Measurements from ENCODE around the gene MAPK7. TPM values are rescaled to one million over a fixed set of nuclear protein-coding genes. Genes with fewer than 3 reads are reported as not detected.
"Not testable (repeated sequence)": the region's sequence is repeated elsewhere in the genome, so short reads cannot be mapped to it uniquely, and the experiment has no call there.

Gene MAPK7
- total RNA-seq, 8 experiments from 2014 or later, result 9.8 to 20.1 (median 13.4) TPM

DNA sequence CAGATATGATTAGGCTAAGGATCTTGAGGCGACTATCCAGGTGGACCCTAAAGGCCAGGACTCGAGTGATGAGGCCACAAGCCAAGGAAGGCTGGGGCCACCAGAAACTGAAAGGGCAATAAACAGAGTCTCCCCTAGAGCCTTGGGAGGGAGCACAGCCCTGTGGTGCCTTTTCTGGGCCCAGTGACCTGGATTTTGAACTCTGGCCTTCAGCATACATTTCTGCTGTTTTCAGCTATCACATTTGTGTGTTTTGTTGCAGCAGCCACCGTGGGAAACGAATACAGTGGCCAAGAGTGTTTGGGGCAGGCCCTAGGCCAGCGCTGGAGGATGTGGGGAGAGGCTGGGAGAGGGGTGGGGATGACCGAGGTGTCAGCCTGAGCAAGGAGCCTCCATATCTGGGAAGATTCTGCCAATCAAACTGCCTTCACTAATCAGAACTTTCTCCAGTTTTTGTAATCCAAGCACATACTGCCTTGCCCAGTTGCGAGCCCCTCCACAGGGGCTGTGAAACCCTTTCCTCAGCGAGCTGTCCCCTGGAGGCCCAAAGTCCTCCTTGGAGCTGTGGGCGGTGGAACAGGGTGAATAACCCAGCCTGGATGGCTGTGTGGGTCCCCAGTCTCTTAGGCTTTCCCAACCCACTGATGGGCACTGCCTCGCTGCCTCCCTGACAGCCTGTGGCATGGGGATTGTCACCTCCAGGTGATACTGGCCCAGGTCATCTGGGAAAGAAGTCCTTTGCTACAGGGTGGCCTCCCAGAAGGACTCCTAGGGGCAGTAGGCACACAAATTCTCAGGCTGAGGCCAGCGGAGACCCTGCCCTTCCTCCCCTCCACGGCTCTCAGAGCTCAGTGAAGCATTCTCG, 32.6 kb upstream of the MAPK7 start:
- peak overlapping the region; percentile 69 to 85 for H3K27ac ChIP-seq
- ATAC-seq (replicated peaks in 6 of 8), result no peak
- WGBS, 10 experiments, result 75 to 100% (median 95%) methylated on average over 1 to 7 of the region's 13 CpGs; no CpG with 5 or more reads in 1 of the 10 experiments
- H3K4me3 ChIP-seq, result no peak overlapping the region
- in situ Hi-C loops (cut with MboI; ENCODE audit: low pct_unique_long_range_greater_than_20kb in 2 of 9, low sequenced_read_pairs in 9 of 9, unreplicated experiment in 9 of 9), result no loop called here
- H3K4me1 ChIP-seq (replicated peaks in 1 of 2), result peaks cover 26 to 29% of the 10 kb centered on the region in 2 donors

DNA sequence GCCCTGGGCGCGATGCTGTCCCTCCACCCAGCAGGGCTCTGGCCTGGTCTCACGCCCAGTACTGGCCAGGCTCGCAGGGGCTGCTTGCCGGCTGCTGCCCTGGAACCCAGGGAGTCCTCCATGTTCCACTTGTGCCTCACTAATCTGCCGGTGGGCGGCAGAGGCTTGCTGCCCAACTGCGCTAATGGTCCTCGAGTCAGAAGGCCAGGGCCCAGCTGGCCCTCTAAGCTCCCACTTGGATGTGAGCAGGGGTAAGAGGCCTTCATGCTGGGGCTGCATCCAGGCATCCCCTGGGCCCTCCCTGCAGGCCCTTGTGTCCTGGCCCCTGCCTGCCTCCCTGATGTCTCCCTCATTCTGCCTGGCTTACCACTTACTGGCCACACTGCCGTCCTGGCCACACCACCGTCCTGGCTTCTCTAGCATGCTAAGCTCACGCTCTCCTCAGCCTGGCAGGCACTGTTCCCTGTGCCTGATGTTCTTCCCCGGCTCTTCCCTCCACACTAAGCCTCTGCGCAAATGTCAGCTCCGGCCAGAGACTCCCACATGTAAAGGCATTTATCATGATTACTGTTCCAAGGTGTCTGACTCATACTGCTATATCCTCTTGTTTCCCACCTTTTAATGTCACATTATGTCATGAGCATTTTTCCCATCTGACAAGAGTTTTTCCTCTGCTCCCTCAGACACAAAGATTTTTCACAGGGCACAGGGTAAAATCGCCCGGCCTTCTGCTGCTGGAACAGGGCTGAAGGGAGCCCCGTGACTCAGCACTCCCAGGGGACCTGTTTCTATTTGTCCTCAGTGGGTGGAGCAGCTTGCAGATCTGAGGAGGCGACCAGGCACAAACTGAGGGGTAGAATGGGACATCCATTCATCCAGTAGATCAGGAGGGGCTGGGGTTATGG, 31.7 kb upstream of the MAPK7 start:
- peak; percentile 56 to 93 (median 90) for ATAC-seq (replicated peaks in 6 of 8)
- H3K27ac ChIP-seq, result peak overlapping the region; percentile 69 to 85
- 3 to 83% (median 47%) methylated on average over 2 to 10 of the region's 19 CpGs; no CpG with 5 or more reads in 3 of the 10 experiments for WGBS, 10 experiments
- no peak overlapping the region for H3K4me3 ChIP-seq
- peaks cover 26 to 29% of the 10 kb centered on the region in 2 donors for H3K4me1 ChIP-seq (replicated peaks in 1 of 2)
- in situ Hi-C loops (cut with MboI; ENCODE audit: low pct_unique_long_range_greater_than_20kb in 2 of 9, low sequenced_read_pairs in 9 of 9, unreplicated experiment in 9 of 9), result no loop called here

DNA sequence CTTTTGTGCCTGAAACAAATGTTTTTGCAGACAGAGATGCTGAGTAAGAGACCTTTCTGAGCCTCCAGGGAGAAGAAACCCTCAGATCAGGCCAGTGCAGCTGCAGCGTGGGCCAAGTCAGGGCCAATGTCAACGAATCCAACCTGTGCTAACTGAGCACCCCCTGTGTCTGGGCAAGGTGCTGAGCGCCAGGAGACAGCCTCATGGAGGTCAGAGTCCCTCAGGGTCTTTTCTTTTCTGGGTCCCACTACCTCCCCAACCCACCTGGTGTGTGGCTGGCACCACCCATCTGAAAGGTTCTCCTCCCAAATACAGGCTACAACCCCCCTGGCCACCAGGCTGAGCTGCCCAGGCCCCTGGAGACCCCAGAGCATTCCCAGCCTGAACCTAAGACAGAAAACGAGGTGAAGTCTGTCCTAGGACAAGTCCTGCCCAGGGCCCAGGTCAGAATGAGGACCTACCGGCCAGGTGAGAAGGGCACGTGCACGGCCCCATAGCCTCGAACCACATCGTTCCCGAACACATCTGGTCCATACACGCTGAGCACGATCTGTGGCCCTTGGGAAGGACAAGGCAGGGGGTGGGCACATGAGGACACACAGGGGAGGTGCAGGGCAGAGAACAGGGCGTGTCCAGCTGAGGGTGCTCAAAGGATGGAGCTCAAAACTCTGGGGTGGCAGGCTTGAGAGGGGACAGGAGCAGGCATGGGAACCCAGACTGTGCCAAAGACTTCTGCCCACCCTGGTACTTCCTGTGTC, 30.8 kb upstream of the MAPK7 start:
- peak in 7 of 8 experiments; percentile 4 to 28 (median 14) for ATAC-seq (replicated peaks in 6 of 8)
- 80 to 100% (median 95%) methylated on average over 1 to 6 of the region's 13 CpGs; no CpG with 5 or more reads in 6 of the 10 experiments for WGBS, 10 experiments
- Histone ChIP-seq H3K4me3 (no peak overlapping the region), H3K4me1 (replicated peaks in 1 of 2) (peaks cover 26 to 29% of the 10 kb centered on the region in 2 donors), H3K27ac (peak overlapping the region; percentile 69 to 85)
- in situ Hi-C loops (cut with MboI; ENCODE audit: low pct_unique_long_range_greater_than_20kb in 2 of 9, low sequenced_read_pairs in 9 of 9, unreplicated experiment in 9 of 9), result no loop called here

DNA sequence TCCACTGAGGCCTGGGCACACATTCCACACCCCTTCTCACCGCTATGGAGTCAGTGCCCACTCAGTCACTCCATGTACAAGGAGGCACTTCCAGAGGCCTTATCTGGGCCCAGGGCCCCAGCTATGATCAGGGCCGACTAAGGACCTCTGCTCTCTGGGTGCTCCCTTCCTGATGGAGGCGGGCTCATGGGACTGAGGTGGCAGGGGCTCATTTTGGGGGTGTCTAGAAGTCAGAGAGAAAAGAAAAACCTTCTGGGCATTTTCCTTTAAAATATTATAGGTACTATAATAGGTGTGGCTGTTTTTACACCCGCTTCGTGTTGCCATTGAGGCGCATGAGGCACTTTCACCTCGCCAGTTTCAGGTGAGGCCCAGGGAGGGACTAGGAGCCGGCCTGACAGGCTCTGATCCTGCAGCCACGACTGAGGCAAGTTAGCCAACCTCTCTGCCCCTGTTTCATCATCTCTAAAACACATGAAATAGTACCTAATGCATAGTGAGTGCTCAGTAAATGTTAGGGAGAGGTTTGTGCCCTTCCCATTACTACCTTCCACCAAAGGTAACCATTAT, 30.1 kb upstream of the MAPK7 start:
- Histone ChIP-seq H3K4me1 (replicated peaks in 1 of 2) (peaks cover 26 to 29% of the 10 kb centered on the region in 2 donors), H3K4me3 (no peak overlapping the region), H3K27ac (no peak overlapping the region)
- no peak for ATAC-seq (replicated peaks in 6 of 8)
- in situ Hi-C loops (cut with MboI; ENCODE audit: low pct_unique_long_range_greater_than_20kb in 2 of 9, low sequenced_read_pairs in 9 of 9, unreplicated experiment in 9 of 9), result no loop called here
- 85 to 100% (median 95%) methylated on average over 1 to 5 of the region's 9 CpGs; no CpG with 5 or more reads in 3 of the 10 experiments for WGBS, 10 experiments

DNA sequence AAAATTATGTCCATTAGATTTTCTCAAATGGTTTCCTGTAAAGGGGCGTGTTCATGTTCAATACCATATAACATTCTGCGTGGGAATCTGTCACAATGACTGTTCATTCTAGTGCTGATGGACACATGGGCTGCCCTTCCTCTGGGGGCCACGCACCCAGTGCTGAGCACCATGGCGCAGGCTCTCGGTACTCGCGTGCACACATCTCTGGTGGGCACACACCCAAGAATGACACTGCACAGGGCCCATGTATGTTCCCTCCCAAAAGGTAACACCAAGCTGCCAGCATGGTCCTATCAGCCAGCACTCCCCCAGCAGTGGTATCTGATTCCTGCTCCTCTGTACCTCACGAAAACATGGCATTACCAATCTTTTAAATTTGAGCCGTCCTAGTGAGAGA, 29.5 kb upstream of the MAPK7 start:
- in situ Hi-C loops (cut with MboI; ENCODE audit: low pct_unique_long_range_greater_than_20kb in 2 of 9, low sequenced_read_pairs in 9 of 9, unreplicated experiment in 9 of 9), result no loop called here
- WGBS, 10 experiments, result 79 to 100% (median 92%) methylated on average over 1 to 8 of the region's 9 CpGs; no CpG with 5 or more reads in 1 of the 10 experiments
- Histone ChIP-seq H3K4me1 (replicated peaks in 1 of 2) (peaks cover 26 to 29% of the 10 kb centered on the region in 2 donors), H3K4me3 (no peak overlapping the region), H3K27ac (no peak overlapping the region)
- ATAC-seq (replicated peaks in 6 of 8), result no peak

DNA sequence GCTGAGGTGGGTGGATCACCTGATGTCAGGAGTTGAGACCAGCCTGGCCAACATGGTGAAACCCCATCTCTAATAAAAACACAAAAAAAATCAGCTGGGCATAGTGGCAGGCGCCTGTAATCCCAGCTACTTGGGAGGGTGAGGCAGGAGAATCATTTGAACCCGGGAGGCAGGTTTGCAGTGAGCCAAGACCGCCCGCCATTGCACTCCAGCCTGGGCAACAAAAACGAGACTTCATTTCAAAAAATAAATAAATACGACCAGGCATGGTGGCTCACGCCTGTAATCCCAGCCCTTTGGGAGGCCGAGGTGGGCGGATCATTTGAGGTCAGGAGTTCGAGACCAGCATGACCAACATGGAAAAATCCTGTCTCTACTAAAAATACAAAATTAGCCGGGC, 24.9 kb upstream of the MAPK7 start:
- ATAC-seq (replicated peaks in 6 of 8), result not testable (repeated sequence)
- in situ Hi-C loops (cut with MboI; ENCODE audit: low pct_unique_long_range_greater_than_20kb in 2 of 9, low sequenced_read_pairs in 9 of 9, unreplicated experiment in 9 of 9), result loop anchor here in 8 of 9 experiments (25.0 kb wide), 2 partner anchors 109 to 409 kb away; no protein-coding TSS in a partner anchor

DNA sequence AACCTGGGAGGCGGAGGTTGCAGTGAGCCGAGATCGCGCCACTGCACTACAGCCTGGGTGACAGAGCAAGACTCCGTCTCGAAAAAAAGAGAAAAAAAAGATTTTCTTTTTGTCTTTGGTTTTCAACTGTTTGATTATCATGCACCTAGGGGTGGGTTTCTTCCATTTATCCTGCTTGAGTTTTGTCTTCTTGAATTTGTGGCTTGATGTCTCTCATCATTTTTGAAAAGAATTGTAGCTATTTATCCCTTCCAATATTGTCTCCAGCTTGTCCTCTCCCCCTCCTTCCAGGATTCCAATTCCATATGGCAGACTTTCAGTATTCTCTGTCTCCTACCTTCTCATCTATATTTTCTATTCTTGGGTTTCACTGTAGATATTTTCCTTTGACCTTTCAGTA, 23.6 kb upstream of the MAPK7 start:
- H3K27ac ChIP-seq, result no peak overlapping the region
- WGBS, 10 experiments, result 50 to 100% (median 75%) methylated on average over 1 to 6 of the region's 6 CpGs; no CpG with 5 or more reads in 3 of the 10 experiments
- ATAC-seq (replicated peaks in 6 of 8), result no peak
- H3K4me1 ChIP-seq (replicated peaks in 1 of 2), result no peaks in the 10 kb centered on the region
- in situ Hi-C loops (cut with MboI; ENCODE audit: low pct_unique_long_range_greater_than_20kb in 2 of 9, low sequenced_read_pairs in 9 of 9, unreplicated experiment in 9 of 9), result loop anchor here in 8 of 9 experiments (25.0 kb wide), 2 partner anchors 108 to 408 kb away; no protein-coding TSS in a partner anchor
- no peak overlapping the region for H3K4me3 ChIP-seq

More for the DNA sequence above, 24.9 kb upstream of the MAPK7 start:
- whole genome bisulfite sequencing, 10 experiments, result 70 to 98% (median 88%) methylated on average over 2 to 9 of the region's 11 CpGs; no CpG with 5 or more reads in 2 of the 10 experiments
- not testable (repeated sequence) for H3K4me3 ChIP-seq; H3K27ac ChIP-seq; H3K4me1 ChIP-seq (replicated peaks in 1 of 2)

DNA sequence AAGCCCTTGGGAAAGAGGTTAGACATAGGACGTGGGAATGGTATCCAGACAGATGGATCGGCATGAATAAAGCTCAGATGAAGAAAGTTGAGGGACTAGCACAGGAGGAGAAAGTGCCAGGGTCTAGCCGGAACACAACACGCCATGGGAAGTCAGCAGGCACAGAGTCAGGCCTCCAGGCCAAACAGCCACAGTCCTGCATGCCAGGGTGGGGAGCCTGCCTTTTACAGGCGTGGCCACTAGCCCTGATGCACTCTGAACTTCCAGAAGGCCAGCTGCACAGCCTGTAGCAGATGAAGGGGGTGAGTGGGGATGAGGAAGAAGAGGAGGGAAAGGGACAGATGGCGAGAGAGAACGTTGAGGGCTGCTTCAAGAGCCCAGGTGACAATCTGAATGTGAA, 20.9 kb upstream of the MAPK7 start:
- H3K4me3 ChIP-seq, result no peak overlapping the region
- in situ Hi-C loops (cut with MboI; ENCODE audit: low pct_unique_long_range_greater_than_20kb in 2 of 9, low sequenced_read_pairs in 9 of 9, unreplicated experiment in 9 of 9), result loop anchor here in 8 of 9 experiments (25.0 kb wide), 2 partner anchors 105 to 405 kb away; no protein-coding TSS in a partner anchor
- peak in 1 of 8 experiments; percentile 15 for ATAC-seq (replicated peaks in 6 of 8)
- peaks cover 4 to 11% of the 10 kb centered on the region in 2 donors for H3K4me1 ChIP-seq (replicated peaks in 1 of 2)
- no peak overlapping the region for H3K27ac ChIP-seq
- 90 to 100% (median 96%) methylated on average over 1 to 5 of the region's 7 CpGs; no CpG with 5 or more reads in 2 of the 10 experiments for WGBS, 10 experiments

DNA sequence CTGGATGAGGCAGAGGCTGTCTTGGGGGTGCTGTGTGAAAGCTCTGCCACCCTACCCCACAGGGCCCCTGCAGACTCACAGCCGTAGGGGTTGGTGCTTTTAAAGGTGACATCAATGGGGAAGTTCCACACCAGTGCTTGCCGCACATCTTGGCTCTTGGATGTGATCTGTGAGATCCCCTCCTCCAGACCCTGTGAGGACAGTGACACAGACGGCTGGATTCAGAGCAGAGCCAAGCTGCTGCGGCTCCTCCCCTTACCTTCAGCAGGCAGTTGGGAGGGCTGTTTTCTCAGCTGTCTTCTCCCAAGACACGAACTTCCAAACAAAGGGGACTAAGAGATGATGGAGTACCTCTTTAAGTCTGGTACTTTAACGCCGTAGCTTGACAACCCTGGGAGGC, 20.5 kb upstream of the MAPK7 start:
- Histone ChIP-seq H3K27ac (no peak overlapping the region), H3K4me3 (no peak overlapping the region), H3K4me1 (replicated peaks in 1 of 2) (peaks cover 4 to 11% of the 10 kb centered on the region in 2 donors)
- 55 to 100% (median 75%) methylated on average over 2 to 3 of the region's 7 CpGs; no CpG with 5 or more reads in 6 of the 10 experiments for WGBS, 10 experiments
- ATAC-seq (replicated peaks in 6 of 8), result no peak
- in situ Hi-C loops (cut with MboI; ENCODE audit: low pct_unique_long_range_greater_than_20kb in 2 of 9, low sequenced_read_pairs in 9 of 9, unreplicated experiment in 9 of 9), result loop anchor here in 8 of 9 experiments (25.0 kb wide), 2 partner anchors 105 to 405 kb away; no protein-coding TSS in a partner anchor

DNA sequence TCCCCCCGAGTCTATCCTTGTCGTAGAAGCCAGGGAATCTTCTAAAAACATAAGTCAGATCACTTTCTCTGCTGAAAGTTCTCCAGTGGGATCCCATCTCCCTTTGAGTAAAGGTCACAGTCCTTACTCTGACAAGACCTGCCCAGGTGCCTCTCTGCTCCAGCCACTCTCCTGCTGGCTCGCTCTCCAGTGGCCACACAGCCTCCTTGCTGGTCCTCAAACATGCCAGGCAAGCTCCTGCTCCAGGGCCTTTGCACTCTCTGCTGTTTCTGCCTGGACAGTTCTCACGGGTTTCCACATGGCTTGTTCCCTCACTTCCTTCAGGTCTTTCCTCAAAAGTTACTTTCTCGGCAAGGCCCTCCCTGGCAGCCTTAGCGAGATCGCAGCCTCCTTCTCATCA, 19.1 kb upstream of the MAPK7 start:
- in situ Hi-C loops (cut with MboI; ENCODE audit: low pct_unique_long_range_greater_than_20kb in 2 of 9, low sequenced_read_pairs in 9 of 9, unreplicated experiment in 9 of 9), result loop anchor here in 8 of 9 experiments (25.0 kb wide), 2 partner anchors 103 to 403 kb away; no protein-coding TSS in a partner anchor
- no peak overlapping the region for H3K4me3 ChIP-seq
- H3K27ac ChIP-seq, result no peak overlapping the region
- peaks cover 9 to 11% of the 10 kb centered on the region in 2 donors for H3K4me1 ChIP-seq (replicated peaks in 1 of 2)
- no peak for ATAC-seq (replicated peaks in 6 of 8)
- WGBS, 10 experiments, result 62 to 100% (median 89%) methylated on average over 1 to 6 of the region's 7 CpGs; no CpG with 5 or more reads in 1 of the 10 experiments

DNA sequence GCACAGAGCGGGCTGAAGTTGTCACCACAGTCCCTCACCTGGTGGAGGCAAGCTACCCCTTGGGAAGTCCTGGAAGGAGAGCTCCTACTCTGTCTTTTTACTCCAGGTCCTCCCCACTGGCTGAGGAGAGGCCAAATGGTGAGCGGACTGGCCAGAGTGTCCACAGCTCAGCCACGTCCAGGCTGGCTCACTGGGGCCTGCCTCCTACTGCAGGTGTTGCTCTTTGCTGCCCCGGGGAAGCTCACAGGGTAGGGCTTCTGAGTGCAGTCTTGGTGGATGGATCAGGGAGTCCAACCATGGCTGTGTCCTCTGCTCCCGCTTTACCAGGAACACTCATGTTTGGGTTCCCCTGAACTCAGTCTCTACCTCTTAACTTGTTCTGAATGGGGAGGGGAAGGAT, 18.4 kb upstream of the MAPK7 start:
- Histone ChIP-seq H3K4me3 (no peak overlapping the region), H3K27ac (no peak overlapping the region), H3K4me1 (replicated peaks in 1 of 2) (peaks cover 9 to 11% of the 10 kb centered on the region in 2 donors)
- 93 to 100% (median 100%) methylated on average over 1 to 4 of the region's 5 CpGs; no CpG with 5 or more reads in 5 of the 10 experiments for WGBS, 10 experiments
- in situ Hi-C loops (cut with MboI; ENCODE audit: low pct_unique_long_range_greater_than_20kb in 2 of 9, low sequenced_read_pairs in 9 of 9, unreplicated experiment in 9 of 9), result loop anchor here (5.0 to 25.0 kb wide), 5 partner anchors 75 to 402 kb away; no protein-coding TSS in a partner anchor
- ATAC-seq (replicated peaks in 6 of 8), result no peak
